GM23338 (cell line): ENCODE measurements around the gene UMODL1. TPM values are rescaled to one million over a fixed set of nuclear protein-coding genes. Genes with fewer than 3 reads are reported as not detected.

Experiments
- ATAC-seq: fragments of 200-7000 bp; cut with Tn5 transposase; 3 replicates; pipeline ENCODE4 v1.9.1; 2020
- DNase-seq: peaks from one replicate; pipeline ENCODE4 v3.0.0-alpha.2; 2015; ENCODE audit warnings: low spot score
- H2AFZ ChIP-seq: fragments of 200-600 bp; sonication (generic); 2 replicates; pipeline ENCODE4 v1.8.0; 2016; ENCODE audit warnings: antibody characterized with exemption, mild to moderate bottlenecking, moderate library complexity
- H3F3A ChIP-seq: fragments of 200-600 bp; sonication (generic); replicated peaks from 2 replicates; pipeline ENCODE4 v1.8.0; 2017; ENCODE audit warnings: antibody characterized with exemption, mixed run types, low read depth
- H3K27ac ChIP-seq: fragments of 200-600 bp; sonication (generic); 2 replicates; pipeline ENCODE4 v1.6.1; 2016; ENCODE audit warnings: low read depth
- H3K27me3 ChIP-seq: fragments of 200-600 bp; sonication (generic); 2 replicates; pipeline ENCODE4 v1.8.0; 2016; ENCODE audit warnings: mild to moderate bottlenecking, mixed run types, moderate library complexity; ENCODE audit not compliant: insufficient read depth
- H3K36me3 ChIP-seq: fragments of 200-600 bp; sonication (generic); 2 replicates; pipeline ENCODE4 v1.8.0; 2016; ENCODE audit warnings: mild to moderate bottlenecking; ENCODE audit not compliant: insufficient read depth
- H3K4me1 ChIP-seq: fragments of 200-600 bp; sonication (generic); 2 replicates; pipeline ENCODE4 v1.8.0; 2016; ENCODE audit warnings: mild to moderate bottlenecking, moderate library complexity; ENCODE audit not compliant: insufficient read depth
- H3K4me2 ChIP-seq: fragments of 200-600 bp; sonication (generic); 2 replicates; pipeline ENCODE4 v1.7.1; 2017; ENCODE audit warnings: mixed run types
- H3K4me3 ChIP-seq: fragments of 200-600 bp; sonication (generic); 2 replicates; pipeline ENCODE4 v1.6.1; 2016; ENCODE audit warnings: mixed run types
- H3K79me2 ChIP-seq: fragments of 200-600 bp; sonication (generic); replicated peaks from 2 replicates; pipeline ENCODE4 v1.8.0; 2017; ENCODE audit warnings: mild to moderate bottlenecking; ENCODE audit not compliant: insufficient read depth
- H3K9me2 ChIP-seq: fragments of 200-600 bp; sonication (generic); 2 replicates; pipeline ENCODE4 v1.8.0; 2017; ENCODE audit not compliant: insufficient read depth
- H4K20me1 ChIP-seq: fragments of 200-600 bp; sonication (generic); replicated peaks from 2 replicates; pipeline ENCODE4 v1.8.0; 2017; ENCODE audit warnings: mild to moderate bottlenecking; ENCODE audit not compliant: insufficient read depth
- H3K27ac Mint-ChIP-seq: 2 replicates; pipeline ENCODE4 v1.8.0; 2020; ENCODE audit warnings: inconsistent platforms, mild to moderate bottlenecking, moderate library complexity, mixed read lengths
- H3K27me3 Mint-ChIP-seq: 3 replicates; pipeline ENCODE4 v1.8.0; 2022; ENCODE audit warnings: low read depth, mild to moderate bottlenecking, moderate library complexity, mixed read lengths, inconsistent platforms; ENCODE audit not compliant: insufficient read depth, poor library complexity
- H3K36me3 Mint-ChIP-seq: 3 replicates; pipeline ENCODE4 v1.8.0; 2021; ENCODE audit warnings: low read depth, mild to moderate bottlenecking, inconsistent platforms, moderate library complexity, mixed read lengths
- H3K4me1 Mint-ChIP-seq: 3 replicates; pipeline ENCODE4 v1.8.0; 2020; ENCODE audit warnings: mild to moderate bottlenecking, inconsistent platforms, mixed read lengths
- H3K4me3 Mint-ChIP-seq: 3 replicates; pipeline ENCODE4 v1.8.0; 2021; ENCODE audit warnings: moderate library complexity, mild to moderate bottlenecking, inconsistent platforms, mixed read lengths
- H3K9me3 Mint-ChIP-seq: 3 replicates; pipeline ENCODE4 v1.8.0; 2020; ENCODE audit warnings: moderate library complexity, mild to moderate bottlenecking, inconsistent platforms, mixed read lengths
- CREB1 ChIP-seq: fragments of 250-450 bp; sonication (Bioruptor Pico); IDR thresholded peaks from 2 replicates; pipeline ENCODE4 v1.5.0; 2020; ENCODE audit warnings: low read depth, mild to moderate bottlenecking, moderate library complexity
- EZH2 ChIP-seq: fragments of 200-600 bp; sonication (generic); IDR thresholded peaks from one replicate; pipeline ENCODE4 v1.8.0; 2017; ENCODE audit warnings: antibody characterized with exemption, mild to moderate bottlenecking, low read depth; ENCODE audit not compliant: unreplicated experiment
- EZH2phosphoT487 ChIP-seq: fragments of 200-600 bp; sonication (generic); IDR thresholded peaks from one replicate; pipeline ENCODE4 v1.8.1; 2018; ENCODE audit warnings: antibody characterized with exemption; ENCODE audit not compliant: unreplicated experiment
- JUNB ChIP-seq: IDR thresholded peaks from one replicate; pipeline ENCODE4 v1.6.1; 2016; ENCODE audit warnings: antibody characterized with exemption; ENCODE audit not compliant: unreplicated experiment
- NANOG ChIP-seq: IDR thresholded peaks from 2 replicates; pipeline ENCODE4 v1.6.1; 2016; ENCODE audit warnings: antibody characterized with exemption, borderline replicate concordance
- POLR2AphosphoS5 ChIP-seq: IDR thresholded peaks from 2 replicates; pipeline ENCODE4 v1.6.1; 2016; ENCODE audit warnings: antibody characterized with exemption, low read depth
- ZNF114 ChIP-seq: fragments of 250-450 bp; sonication (Bioruptor Pico); IDR thresholded peaks from 2 replicates; pipeline ENCODE4 v1.5.0; 2020; ENCODE audit warnings: mild to moderate bottlenecking, moderate library complexity
- ZNF331 ChIP-seq: fragments of 250-450 bp; sonication (Bioruptor Pico); IDR thresholded peaks from 2 replicates; pipeline ENCODE4 v1.5.0; 2020; ENCODE audit warnings: low read depth, mild to moderate bottlenecking, moderate library complexity
- polyA plus RNA-seq: library from polyadenylated mRNA; unstranded; fragments of >200 nt; fragmentation: Nextera tagmentation; extraction: Ambion mirVana; gene quantifications from 2 replicates; pipeline ENCODE4 v1.2.1, GENCODE V29; 2016
- total RNA-seq: library from RNA; depleted of rRNA; stranded (reverse); fragments of >200 nt; shearing (Covaris generic); gene quantifications from 2 replicates; pipeline ENCODE4 v1.2.3, GENCODE V29; 2014
- TF ChIP-seq, protein P1 (sequence below): IDR thresholded peaks from one replicate; pipeline ENCODE4 v1.6.1; 2018; ENCODE audit warnings: antibody characterized with exemption; ENCODE audit not compliant: unreplicated experiment
- TF ChIP-seq, protein P2 (sequence below): IDR thresholded peaks from 2 replicates; pipeline ENCODE4 v1.6.1; 2016; ENCODE audit warnings: antibody characterized with exemption
- TF ChIP-seq, protein P3 (sequence below), 2 experiments: fragments of 200-600 bp in 1 of 2; sonication (generic) in 1 of 2; conservative IDR thresholded peaks; 2 replicates each; pipeline versions ENCODE4 v1.5.1 to v1.6.1; 2016 to 2017; ENCODE audit warnings: antibody characterized with exemption in 2 of 2, low read depth in 2 of 2, mild to moderate bottlenecking in 2 of 2, moderate library complexity in 1 of 2

The UMODL1 gene
- total and polyA plus RNA-seq, 2 experiments from 2014 or later: not detected

DNA sequence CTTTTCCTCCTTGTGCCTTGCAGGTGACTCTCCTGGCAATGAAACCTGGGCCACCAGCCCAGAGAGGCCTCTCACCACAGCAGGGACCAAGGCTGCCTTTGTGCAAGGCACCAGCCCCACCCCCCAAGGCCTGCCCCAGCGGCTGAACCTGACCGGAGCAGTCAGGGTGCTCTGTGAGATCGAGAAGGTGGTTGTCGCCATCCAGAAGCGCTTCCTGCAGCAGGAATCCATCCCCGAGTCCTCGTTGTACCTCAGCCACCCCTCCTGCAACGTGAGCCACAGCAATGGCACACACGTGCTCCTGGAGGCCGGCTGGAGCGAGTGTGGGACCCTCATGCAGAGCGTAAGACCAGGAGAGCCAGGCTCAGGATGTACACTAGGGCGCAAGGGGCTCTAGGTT is 51.7 kb downstream of the UMODL1 start:
- no peak overlapping the region for H3K27ac Mint-ChIP-seq
- no peak; the same call in 2 of the 3 replicates for ATAC-seq
- H3K4me3 Mint-ChIP-seq: no peak overlapping the region
- H3K9me3 Mint-ChIP-seq: no peaks in the 10 kb centered on the region
- no peaks in the 10 kb centered on the region for H3K9me2 ChIP-seq
- H2AFZ ChIP-seq: no peak overlapping the region
- no peak for DNase-seq
- peaks cover 15% of the 10 kb centered on the region for H3K4me1 ChIP-seq
- H3K27me3 ChIP-seq: no peaks in the 10 kb centered on the region
- no peak for TF ChIP-seq JUNB
- no peak for TF ChIP-seq ZNF114 (CRISPR knock-in tag)
- TF ChIP-seq, protein P1, sequence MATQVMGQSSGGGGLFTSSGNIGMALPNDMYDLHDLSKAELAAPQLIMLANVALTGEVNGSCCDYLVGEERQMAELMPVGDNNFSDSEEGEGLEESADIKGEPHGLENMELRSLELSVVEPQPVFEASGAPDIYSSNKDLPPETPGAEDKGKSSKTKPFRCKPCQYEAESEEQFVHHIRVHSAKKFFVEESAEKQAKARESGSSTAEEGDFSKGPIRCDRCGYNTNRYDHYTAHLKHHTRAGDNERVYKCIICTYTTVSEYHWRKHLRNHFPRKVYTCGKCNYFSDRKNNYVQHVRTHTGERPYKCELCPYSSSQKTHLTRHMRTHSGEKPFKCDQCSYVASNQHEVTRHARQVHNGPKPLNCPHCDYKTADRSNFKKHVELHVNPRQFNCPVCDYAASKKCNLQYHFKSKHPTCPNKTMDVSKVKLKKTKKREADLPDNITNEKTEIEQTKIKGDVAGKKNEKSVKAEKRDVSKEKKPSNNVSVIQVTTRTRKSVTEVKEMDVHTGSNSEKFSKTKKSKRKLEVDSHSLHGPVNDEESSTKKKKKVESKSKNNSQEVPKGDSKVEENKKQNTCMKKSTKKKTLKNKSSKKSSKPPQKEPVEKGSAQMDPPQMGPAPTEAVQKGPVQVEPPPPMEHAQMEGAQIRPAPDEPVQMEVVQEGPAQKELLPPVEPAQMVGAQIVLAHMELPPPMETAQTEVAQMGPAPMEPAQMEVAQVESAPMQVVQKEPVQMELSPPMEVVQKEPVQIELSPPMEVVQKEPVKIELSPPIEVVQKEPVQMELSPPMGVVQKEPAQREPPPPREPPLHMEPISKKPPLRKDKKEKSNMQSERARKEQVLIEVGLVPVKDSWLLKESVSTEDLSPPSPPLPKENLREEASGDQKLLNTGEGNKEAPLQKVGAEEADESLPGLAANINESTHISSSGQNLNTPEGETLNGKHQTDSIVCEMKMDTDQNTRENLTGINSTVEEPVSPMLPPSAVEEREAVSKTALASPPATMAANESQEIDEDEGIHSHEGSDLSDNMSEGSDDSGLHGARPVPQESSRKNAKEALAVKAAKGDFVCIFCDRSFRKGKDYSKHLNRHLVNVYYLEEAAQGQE: no peak
- no peak for TF ChIP-seq EZH2
- TF ChIP-seq CREB1 (CRISPR knock-in tag): no peak
- no peak for TF ChIP-seq NANOG
- no peak for TF ChIP-seq EZH2phosphoT487
- no peak for TF ChIP-seq POLR2AphosphoS5
- TF ChIP-seq, protein P2, sequence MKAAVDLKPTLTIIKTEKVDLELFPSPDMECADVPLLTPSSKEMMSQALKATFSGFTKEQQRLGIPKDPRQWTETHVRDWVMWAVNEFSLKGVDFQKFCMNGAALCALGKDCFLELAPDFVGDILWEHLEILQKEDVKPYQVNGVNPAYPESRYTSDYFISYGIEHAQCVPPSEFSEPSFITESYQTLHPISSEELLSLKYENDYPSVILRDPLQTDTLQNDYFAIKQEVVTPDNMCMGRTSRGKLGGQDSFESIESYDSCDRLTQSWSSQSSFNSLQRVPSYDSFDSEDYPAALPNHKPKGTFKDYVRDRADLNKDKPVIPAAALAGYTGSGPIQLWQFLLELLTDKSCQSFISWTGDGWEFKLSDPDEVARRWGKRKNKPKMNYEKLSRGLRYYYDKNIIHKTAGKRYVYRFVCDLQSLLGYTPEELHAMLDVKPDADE: no peak
- H4K20me1 ChIP-seq: no peaks in the 10 kb centered on the region
- H3K36me3 ChIP-seq: no peaks in the 10 kb centered on the region
- H3K4me2 ChIP-seq: no peak overlapping the region
- H3K27ac ChIP-seq: no peak overlapping the region
- peaks cover 12% of the 10 kb centered on the region for H3K27me3 Mint-ChIP-seq
- no peaks in the 10 kb centered on the region for H3F3A ChIP-seq
- no peaks in the 10 kb centered on the region for H3K79me2 ChIP-seq
- no peak overlapping the region for H3K4me3 ChIP-seq
- no peaks in the 10 kb centered on the region for H3K36me3 Mint-ChIP-seq
- peaks cover 23% of the 10 kb centered on the region for H3K4me1 Mint-ChIP-seq

DNA sequence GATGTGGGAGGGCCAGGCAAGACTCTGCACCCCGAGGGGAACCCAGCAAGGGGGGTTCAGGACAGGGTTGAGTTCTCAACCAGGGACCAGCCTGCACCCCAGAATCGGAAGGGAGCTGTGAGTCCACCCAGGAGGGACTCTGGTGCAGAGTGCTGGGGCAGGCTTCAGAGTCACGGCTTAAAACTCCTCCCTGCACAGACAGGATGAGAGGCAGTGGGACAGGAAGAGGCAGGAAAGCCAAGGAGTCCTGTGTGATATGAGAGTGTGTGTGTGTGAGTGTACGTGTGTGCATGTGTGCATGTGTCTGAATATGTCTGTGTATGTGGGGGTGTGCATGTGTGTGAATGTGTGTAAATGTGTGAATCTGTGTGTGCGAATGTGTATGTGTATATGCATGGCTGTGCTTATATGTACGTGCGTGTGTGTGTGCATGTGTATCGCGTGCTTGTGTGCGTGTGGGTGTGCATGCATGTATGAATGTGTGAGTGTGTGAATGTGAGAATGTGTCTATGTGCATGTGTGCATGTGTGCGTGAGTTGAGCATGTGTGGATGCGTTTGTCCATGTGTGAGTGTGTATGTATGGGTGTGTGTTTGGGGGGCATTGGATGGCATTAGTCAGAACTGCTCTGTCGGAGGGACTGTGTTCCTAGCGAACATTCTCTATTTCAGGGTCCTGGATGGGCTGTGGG is 52.2 kb downstream of the UMODL1 start:
- Histone ChIP-seq H2AFZ (no peak overlapping the region), H3K36me3 (no peaks in the 10 kb centered on the region), H3K27ac (no peak overlapping the region), H3K4me2 (no peak overlapping the region), H3K27me3 (no peaks in the 10 kb centered on the region), H3K4me1 (peaks cover 15% of the 10 kb centered on the region), H3K4me3 (no peak overlapping the region), H3K9me2 (no peaks in the 10 kb centered on the region), H3K79me2 (no peaks in the 10 kb centered on the region), H3F3A (no peaks in the 10 kb centered on the region), H4K20me1 (no peaks in the 10 kb centered on the region)
- no peaks in the 10 kb centered on the region for H3K36me3 Mint-ChIP-seq
- no peaks in the 10 kb centered on the region for H3K9me3 Mint-ChIP-seq
- H3K4me1 Mint-ChIP-seq: peaks cover 23% of the 10 kb centered on the region
- ATAC-seq: no peak
- DNase-seq: no peak
- H3K27me3 Mint-ChIP-seq: peaks cover 13% of the 10 kb centered on the region
- no peak overlapping the region for H3K27ac Mint-ChIP-seq
- no peak overlapping the region; the same call in 2 of the 3 replicates for H3K4me3 Mint-ChIP-seq
- no peak for TF ChIP-seq CREB1 (CRISPR knock-in tag)
- no peak for TF ChIP-seq ZNF114 (CRISPR knock-in tag)
- TF ChIP-seq EZH2phosphoT487: no peak
- TF ChIP-seq, protein P3, sequence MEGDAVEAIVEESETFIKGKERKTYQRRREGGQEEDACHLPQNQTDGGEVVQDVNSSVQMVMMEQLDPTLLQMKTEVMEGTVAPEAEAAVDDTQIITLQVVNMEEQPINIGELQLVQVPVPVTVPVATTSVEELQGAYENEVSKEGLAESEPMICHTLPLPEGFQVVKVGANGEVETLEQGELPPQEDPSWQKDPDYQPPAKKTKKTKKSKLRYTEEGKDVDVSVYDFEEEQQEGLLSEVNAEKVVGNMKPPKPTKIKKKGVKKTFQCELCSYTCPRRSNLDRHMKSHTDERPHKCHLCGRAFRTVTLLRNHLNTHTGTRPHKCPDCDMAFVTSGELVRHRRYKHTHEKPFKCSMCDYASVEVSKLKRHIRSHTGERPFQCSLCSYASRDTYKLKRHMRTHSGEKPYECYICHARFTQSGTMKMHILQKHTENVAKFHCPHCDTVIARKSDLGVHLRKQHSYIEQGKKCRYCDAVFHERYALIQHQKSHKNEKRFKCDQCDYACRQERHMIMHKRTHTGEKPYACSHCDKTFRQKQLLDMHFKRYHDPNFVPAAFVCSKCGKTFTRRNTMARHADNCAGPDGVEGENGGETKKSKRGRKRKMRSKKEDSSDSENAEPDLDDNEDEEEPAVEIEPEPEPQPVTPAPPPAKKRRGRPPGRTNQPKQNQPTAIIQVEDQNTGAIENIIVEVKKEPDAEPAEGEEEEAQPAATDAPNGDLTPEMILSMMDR (conservative IDR thresholded peaks at IDR 0.05; ENCODE audit: low read depth in 2 of 2): no peak
- no peak for TF ChIP-seq EZH2
- TF ChIP-seq ZNF331 (CRISPR knock-in tag): no peak
- TF ChIP-seq NANOG: no peak
